Measurements from ENCODE around the gene PCMTD2.

- TF ChIP-seq CTCF (IDR thresholded peaks at IDR 0.05) (no peak), ZFX (IDR thresholded peaks at IDR 0.05; ENCODE audit: borderline replicate concordance) (no peak)
Measured at GRCh38 chr20:64214952-64215351, 40.6 kb upstream of the PCMTD2 start.
